Activated CD8-positive, alpha-beta T cell treated with anti-CD3 and anti-CD28 coated beads for 36 hours (primary cell): Measurements from ENCODE around the gene RPS6KA5. TPM values are rescaled to one million over a fixed set of nuclear protein-coding genes. Genes with fewer than 3 reads are reported as not detected.
"Not testable (repeated sequence)": the region's sequence is repeated elsewhere in the genome, so short reads cannot be mapped to it uniquely, and the experiment has no call there.

ENCODE experiments used
- ATAC-seq: fragments of 200-7000 bp; cut with Tn5 transposase; one replicate; pipeline ENCODE4 v1.10.0; 2021; ENCODE audit warnings: mild to moderate bottlenecking, moderate library complexity
- CTCF ChIA-PET: fragments of 350-600 bp; sonication (Branson Sonifier 250); formaldehyde crosslinking; loops from one replicate; lab custom pipeline; 2021; ENCODE audit warnings: antibody characterized with exemption; lab: Charles Lee
- POLR2A ChIA-PET: fragments of 350-600 bp; sonication (Branson Sonifier 250); formaldehyde crosslinking; loops from one replicate; lab custom pipeline; 2021; ENCODE audit warnings: antibody characterized with exemption; lab: Charles Lee
- DNase-seq: peaks from one replicate; pipeline ENCODE4 v3.0.0-alpha.2; 2020
- H3K27ac Mint-ChIP-seq: one replicate; pipeline ENCODE4 v1.8.0; 2021; ENCODE audit warnings: mild to moderate bottlenecking, mixed read lengths
- H3K27me3 Mint-ChIP-seq: one replicate; pipeline ENCODE4 v1.8.0; 2021; ENCODE audit warnings: mixed read lengths
- H3K36me3 Mint-ChIP-seq: one replicate; pipeline ENCODE4 v1.8.0; 2021; ENCODE audit warnings: low read depth, mixed read lengths
- H3K4me1 Mint-ChIP-seq: one replicate; pipeline ENCODE4 v1.8.0; 2021; ENCODE audit warnings: low read depth, mixed read lengths
- H3K4me3 Mint-ChIP-seq: one replicate; pipeline ENCODE4 v1.8.0; 2021; ENCODE audit warnings: mild to moderate bottlenecking, moderate library complexity, mixed read lengths
- H3K9me3 Mint-ChIP-seq: one replicate; pipeline ENCODE4 v1.8.0; 2021; ENCODE audit warnings: mixed read lengths
- intact Hi-C: fragments of 100-400 bp; cut with micrococcal nuclease; formaldehyde crosslinking; loops from one replicate; pipeline ENCODE4 v1.10.0; 2022
- total RNA-seq, 2 experiments: library from RNA; stranded (reverse); gene quantifications; one replicate each; pipeline ENCODE4 v1.2.3, GENCODE V29; 2021
- TF ChIP-seq, protein P1 (sequence below): fragments of 200-600 bp; IDR thresholded peaks from one replicate; pipeline ENCODE4 v1.8.0; 2022; ENCODE audit warnings: antibody characterized with exemption, mild to moderate bottlenecking

RPS6KA5 gene
- total RNA-seq, 2 experiments from 2014 or later: 12.8 to 12.9 TPM

DNA sequence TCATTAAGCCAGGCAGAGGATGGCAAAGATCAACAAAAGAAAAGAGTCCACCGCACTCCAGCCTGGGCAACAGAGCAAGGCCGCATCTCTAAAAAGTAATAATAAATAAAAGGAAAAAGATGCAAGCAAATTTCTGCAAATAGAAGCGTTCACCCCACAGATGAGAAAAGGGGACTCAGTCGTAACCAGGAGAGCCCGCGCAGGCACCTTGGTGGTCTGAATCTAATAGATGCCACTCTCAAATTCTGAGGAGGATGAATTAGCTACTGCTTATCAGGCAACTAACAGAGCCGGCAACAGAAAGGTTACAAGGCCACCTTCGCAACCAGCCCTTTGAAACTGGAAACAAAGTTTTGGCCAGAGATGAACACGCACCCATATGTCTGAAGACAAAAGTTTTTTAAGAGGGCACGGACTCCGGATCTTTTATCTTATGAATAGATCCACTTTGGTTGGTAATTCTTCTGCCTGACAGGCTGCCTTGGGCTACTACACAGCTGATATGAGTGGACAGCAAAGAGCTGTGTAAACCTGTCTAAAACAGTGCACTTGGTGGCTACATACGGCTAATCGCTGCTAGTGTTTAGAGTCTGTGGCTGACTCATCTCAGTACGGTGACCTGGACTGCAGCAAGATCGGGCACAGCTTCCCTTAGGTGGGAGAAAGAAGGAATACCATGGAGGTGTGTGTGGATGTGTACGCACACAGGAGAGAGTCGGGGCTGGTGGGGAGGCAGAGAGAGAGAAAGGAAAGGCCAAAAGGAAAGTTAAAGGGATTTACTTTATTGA is 211.3 kb downstream of the RPS6KA5 start:
- Mint-ChIP-seq H3K36me3 (no peaks in the 10 kb centered on the region), H3K4me3 (no peak overlapping the region), H3K27ac (no peak overlapping the region), H3K4me1 (no peaks in the 10 kb centered on the region), H3K27me3 (no peaks in the 10 kb centered on the region), H3K9me3 (no peaks in the 10 kb centered on the region)
- ChIA-PET CTCF (interaction anchor here (1.5 to 2.2 kb wide), 4 partner anchors 54 to 324 kb away, joined by 3 to 7 read pairs (median 6); no protein-coding TSS in a partner anchor), POLR2A (no interaction called here)
- no peak for DNase-seq
- intact Hi-C loops: no loop called here
- ATAC-seq: no peak
- TF ChIP-seq, protein P1, sequence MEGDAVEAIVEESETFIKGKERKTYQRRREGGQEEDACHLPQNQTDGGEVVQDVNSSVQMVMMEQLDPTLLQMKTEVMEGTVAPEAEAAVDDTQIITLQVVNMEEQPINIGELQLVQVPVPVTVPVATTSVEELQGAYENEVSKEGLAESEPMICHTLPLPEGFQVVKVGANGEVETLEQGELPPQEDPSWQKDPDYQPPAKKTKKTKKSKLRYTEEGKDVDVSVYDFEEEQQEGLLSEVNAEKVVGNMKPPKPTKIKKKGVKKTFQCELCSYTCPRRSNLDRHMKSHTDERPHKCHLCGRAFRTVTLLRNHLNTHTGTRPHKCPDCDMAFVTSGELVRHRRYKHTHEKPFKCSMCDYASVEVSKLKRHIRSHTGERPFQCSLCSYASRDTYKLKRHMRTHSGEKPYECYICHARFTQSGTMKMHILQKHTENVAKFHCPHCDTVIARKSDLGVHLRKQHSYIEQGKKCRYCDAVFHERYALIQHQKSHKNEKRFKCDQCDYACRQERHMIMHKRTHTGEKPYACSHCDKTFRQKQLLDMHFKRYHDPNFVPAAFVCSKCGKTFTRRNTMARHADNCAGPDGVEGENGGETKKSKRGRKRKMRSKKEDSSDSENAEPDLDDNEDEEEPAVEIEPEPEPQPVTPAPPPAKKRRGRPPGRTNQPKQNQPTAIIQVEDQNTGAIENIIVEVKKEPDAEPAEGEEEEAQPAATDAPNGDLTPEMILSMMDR: no peak

DNA sequence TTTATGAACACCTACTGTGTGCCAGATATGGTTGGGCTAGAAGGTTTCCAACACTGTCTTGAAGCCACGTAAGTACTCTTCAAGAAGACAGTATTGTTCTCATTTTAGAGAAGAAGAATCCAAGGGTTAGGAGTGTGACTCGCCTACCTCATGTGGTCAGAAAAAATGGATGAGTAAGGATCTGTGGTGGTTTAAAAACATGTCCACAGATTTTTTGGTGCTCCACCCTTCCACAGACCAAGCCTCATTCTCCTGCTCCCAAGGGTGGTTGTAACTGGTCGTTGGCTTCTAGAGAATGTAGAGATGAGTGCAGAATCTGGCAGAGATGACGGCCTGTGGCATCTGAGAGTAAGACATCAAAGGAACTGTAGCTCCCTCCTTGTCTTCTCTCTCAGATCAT is 213.9 kb downstream of the RPS6KA5 start:
- intact Hi-C loops: no loop called here
- ChIA-PET CTCF (interaction anchor here (0.8 kb wide), 1 partner anchor 15 kb away, joined by 3 read pairs; no protein-coding TSS in a partner anchor), POLR2A (interaction anchor here (0.6 kb wide), 1 partner anchor 240 kb away, joined by 3 read pairs; no protein-coding TSS in a partner anchor)
- no peak overlapping the region for H3K27ac Mint-ChIP-seq
- no peaks in the 10 kb centered on the region for H3K36me3 Mint-ChIP-seq
- ATAC-seq (no peak), DNase-seq (no peak)
- no peaks in the 10 kb centered on the region for H3K27me3 Mint-ChIP-seq
- H3K9me3 Mint-ChIP-seq: no peaks in the 10 kb centered on the region
- no peak overlapping the region for H3K4me3 Mint-ChIP-seq
- TF ChIP-seq, protein P1: no peak
- peaks cover 5% of the 10 kb centered on the region for H3K4me1 Mint-ChIP-seq

DNA sequence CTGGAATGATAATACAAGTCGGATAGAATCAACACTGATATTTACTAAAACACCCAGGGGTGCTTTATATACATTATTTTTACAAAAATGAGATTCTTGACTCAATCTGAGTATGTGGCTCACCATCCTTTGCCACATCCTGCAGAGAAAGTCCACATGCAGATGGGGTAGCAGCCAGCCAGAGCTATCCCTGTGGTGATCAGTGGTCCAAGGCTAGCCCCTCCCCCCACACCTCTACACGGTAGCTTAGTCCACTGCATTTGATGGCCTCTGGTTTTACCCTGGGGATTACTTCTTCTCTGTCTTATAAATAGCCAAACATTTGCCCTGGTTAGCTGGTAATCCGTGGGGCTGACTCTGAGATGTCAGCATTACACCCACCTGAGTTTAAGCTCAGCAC is 216.1 kb downstream of the RPS6KA5 start:
- intact Hi-C loops: no loop called here
- Mint-ChIP-seq H3K4me1 (peaks cover 5% of the 10 kb centered on the region), H3K9me3 (no peaks in the 10 kb centered on the region), H3K27ac (no peak overlapping the region), H3K4me3 (no peak overlapping the region), H3K36me3 (no peaks in the 10 kb centered on the region), H3K27me3 (no peaks in the 10 kb centered on the region)
- DNase-seq (no peak), ATAC-seq (no peak)
- CTCF ChIA-PET: no interaction called here
- POLR2A ChIA-PET: no interaction called here
- TF ChIP-seq, protein P1: no peak

DNA sequence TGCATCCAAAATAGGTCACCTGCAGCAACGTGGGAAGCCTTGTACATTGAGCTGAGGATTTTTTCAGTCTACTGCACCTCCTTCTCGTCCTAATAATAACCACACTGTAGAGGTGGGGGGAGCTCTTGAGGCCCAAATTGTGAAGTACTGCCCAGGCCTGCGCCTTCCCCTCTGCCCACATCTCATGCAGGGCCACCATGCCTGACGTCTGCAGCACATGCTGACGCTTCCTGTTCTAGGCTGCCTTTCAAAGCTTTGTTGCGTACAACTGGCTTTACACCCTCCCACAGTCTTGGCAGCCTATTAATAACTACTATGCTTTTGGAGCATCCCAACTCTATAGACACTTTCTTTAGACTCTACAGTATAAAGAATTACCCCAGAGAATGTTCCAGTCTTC is 217.7 kb downstream of the RPS6KA5 start:
- TF ChIP-seq, protein P1: no peak
- CTCF ChIA-PET: no interaction called here
- intact Hi-C loops: no loop called here
- POLR2A ChIA-PET: no interaction called here
- no peaks in the 10 kb centered on the region for H3K36me3 Mint-ChIP-seq
- no peak overlapping the region for H3K4me3 Mint-ChIP-seq
- peaks cover 5% of the 10 kb centered on the region for H3K4me1 Mint-ChIP-seq
- H3K9me3 Mint-ChIP-seq: no peaks in the 10 kb centered on the region
- ATAC-seq: peak; percentile 60
- DNase-seq: peak; percentile 8
- peaks cover 3% of the 10 kb centered on the region for H3K27me3 Mint-ChIP-seq
- no peak overlapping the region for H3K27ac Mint-ChIP-seq

DNA sequence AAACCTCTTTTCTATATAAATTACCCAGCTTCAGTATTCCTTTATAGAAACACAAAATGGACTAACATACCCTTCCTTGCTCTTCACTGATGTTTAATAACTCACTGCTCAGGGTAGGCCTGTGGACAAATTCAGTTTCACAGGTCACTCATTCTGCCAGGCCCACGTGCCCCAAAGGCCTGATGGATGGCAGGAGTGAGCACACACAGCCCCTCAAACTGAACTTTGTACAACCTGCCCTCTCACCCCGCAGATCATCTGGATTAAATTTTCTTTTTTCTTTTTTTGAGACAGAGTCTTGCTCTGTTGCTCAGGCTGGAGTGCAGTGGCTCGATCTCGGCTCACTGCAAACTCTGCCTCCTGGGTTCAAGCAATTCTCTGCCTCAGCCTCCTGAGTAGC is 219.8 kb downstream of the RPS6KA5 start:
- ATAC-seq, H3K36me3 Mint-ChIP-seq, DNase-seq, CTCF ChIA-PET, H3K9me3 Mint-ChIP-seq, intact Hi-C loops, H3K27me3 Mint-ChIP-seq, H3K4me3 Mint-ChIP-seq, H3K27ac Mint-ChIP-seq: not testable (repeated sequence)
- POLR2A ChIA-PET: interaction anchor here (0.6 kb wide), 1 partner anchor 295 kb away, joined by 3 read pairs; no protein-coding TSS in a partner anchor
- H3K4me1 Mint-ChIP-seq: peaks cover 15% of the 10 kb centered on the region
